GM18519 (cell line): ENCODE data around the gene CLDN20.
"Not testable (repeated sequence)": the region's sequence is repeated elsewhere in the genome, so short reads cannot be mapped to it uniquely, and the experiment has no call there.

Experiments used
- ATAC-seq: cut with Tn5 transposase; IDR thresholded peaks from one replicate; pipeline ENCODE4 v1.9.1; 2021; ENCODE audit warnings: mild to moderate bottlenecking, moderate library complexity; ENCODE audit not compliant: unreplicated experiment, low FRiP score

Gene CLDN20, protein sequence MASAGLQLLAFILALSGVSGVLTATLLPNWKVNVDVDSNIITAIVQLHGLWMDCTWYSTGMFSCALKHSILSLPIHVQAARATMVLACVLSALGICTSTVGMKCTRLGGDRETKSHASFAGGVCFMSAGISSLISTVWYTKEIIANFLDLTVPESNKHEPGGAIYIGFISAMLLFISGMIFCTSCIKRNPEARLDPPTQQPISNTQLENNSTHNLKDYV

DNA sequence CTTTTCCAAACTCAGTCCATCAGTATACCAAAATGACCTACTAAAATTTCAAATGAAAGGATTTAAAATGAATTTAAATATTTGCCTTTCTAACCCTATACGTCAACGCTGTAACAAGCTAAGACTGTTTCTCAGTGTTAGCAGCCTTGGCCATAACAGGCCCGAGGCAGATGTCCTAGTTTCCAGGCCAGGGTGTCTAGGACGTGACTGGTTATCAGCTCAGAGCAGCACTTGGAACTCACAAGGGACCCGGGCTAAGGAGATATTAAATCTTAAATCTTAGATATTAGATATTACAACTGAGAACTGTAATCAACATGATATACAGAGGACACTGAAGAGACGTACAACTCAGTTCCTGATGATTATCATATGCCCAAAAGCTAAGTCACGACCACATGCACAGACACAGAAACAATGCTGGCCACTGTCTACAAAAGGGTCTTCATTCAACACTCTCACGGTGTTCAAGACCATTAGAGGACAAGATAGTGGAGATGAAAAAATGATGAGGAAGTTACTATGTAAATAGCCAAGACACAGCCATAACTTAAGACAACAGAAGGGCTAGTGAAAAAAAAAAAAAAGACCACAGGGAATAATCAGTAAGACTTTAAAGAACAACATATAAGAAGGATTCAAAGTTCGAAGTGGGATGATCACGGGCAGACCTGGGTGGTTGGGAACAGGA is at the start of gene CLDN20:
TSS of gene CLDN20 (plus strand) at position 641 of the 691 bp plus-strand sequence. CDS start 11,707 bp downstream, outside the sequence.
- no peak for ATAC-seq

DNA sequence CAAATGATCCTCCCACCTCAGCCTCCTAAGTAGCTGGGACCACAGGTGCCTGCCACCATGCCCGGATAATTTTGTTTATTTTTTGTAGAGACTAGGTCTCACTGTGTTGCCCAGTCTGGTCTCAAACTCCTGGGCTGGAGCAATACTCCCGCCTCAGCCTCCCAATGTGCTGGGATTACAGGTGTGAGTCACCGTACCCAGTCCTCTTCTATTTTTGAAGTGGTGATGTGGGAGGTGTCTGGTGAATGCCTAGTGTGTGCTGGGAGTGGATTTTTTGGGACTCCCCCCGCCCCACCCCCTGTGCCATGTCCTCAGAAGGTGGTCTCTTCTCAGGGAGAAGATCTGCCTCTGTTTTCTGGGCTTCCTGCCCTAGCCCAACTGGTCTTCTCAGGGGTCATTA is 47.9 kb upstream of the CLDN20 start:
- no peak for ATAC-seq

DNA sequence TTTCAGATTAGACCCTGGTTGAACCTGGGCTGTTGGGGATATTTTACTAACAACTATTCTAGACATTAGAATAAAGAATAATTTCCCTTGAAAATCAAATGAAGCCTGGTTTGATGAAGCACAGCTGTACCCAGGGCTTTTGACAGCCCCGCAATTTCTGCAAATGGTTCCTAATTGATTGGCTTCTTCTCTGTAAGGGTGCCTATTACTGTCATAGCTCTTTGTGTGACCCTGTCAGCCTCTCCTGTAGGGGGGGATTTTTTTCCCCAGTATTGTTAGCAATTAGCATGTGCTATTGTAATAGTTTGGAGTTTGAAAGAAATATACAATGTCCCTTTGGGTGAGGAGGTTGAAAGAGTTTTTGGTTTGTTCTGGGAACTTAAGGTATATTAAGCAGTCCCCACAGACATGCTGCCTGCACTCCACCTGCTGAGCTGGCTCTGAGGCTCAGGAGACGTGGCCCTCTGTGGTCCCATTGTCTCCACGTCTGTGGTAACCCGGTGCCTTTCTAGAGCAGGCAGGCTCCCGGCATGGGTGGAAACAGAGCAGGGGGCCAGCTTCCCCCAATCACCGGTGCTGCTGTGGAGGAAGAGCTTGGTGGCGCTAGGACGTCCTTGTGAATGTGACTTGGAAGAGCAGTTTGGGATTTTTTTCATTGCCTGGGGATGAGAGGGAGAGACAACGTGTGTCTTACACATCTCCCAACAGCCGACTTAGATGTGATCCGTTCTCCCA is 47.3 kb upstream of the CLDN20 start:
- ATAC-seq: no peak

DNA sequence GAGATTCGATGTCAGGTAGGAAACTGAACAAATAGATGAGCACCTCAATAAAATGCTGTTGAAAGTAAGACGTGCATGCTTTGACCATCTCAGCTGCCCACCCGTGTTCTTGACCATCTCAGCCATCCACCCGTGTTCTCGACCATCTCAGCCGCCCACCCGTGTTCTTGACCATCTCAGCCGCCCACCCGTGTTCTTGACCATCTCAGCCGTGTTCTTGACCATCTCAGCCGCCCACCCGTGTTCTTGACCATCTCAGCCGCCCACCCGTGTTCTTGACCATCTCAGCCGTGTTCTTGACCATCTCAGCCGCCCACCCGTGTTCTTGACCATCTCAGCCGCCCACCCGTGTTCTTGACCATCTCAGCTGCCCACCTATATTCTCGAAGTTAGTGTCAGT is 45.1 kb upstream of the CLDN20 start:
- not testable (repeated sequence) for ATAC-seq

DNA sequence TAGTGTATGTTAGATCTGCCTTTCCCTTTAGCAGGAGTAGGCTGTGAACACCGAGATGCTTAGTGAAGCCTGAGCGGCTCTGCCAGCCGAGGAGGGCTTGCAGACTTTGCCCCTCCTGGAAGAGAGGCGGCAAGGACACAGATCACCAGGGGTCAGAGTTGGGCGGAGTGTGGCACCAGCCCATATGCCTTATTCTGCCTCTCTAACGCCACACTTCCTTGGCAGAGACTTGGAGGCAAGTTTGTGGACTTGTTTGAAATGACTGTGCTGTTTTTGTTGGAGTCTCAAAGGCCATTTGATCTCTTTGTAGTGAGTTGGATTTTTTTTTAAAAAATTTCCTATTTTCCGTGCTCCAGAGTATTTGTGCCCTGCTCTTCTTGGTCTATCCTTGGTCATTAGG is 44.5 kb upstream of the CLDN20 start:
- ATAC-seq: no peak

DNA sequence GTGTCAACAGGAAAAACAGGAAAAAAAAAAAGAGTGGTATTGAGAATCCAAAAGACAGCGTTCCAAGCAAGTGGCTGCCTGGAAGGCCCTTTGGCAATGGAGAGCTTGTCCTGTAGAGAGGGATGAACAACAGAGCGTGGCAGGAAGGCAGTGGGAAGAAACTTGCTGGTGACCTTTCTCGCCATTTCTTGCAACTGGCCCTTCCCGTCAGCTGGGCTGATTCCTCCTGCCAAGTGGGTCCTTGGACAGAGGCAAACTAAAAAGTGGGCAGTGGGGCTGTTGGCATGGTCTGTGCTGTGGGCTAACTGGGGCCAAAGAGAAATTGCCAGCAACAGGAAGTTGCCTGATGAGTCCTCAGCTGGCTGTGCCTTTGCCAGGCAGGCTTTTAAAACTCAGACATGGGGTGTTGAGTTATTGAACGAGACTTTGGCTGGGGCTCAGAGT is 43.9 kb upstream of the CLDN20 start:
- ATAC-seq: no peak

DNA sequence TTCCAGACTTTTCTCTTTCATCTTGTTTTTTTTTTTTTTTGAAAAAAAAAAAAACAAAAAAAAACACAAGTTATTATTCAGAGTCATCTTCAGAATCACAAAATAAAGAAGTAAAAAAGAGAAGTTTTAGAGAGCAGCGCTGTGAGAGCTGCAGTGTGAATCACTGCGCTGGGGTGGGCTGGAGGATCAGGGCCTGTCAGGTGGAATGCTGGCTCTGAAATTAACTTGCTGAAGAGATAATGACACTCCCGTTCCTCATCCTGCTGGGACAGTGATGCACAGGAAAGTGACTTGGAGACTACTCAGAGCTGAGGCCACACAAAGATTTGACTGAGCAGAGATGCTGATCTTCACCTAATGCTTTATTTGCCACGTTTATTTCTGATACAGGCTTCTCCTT is 42.7 kb upstream of the CLDN20 start:
- ATAC-seq: no peak

DNA sequence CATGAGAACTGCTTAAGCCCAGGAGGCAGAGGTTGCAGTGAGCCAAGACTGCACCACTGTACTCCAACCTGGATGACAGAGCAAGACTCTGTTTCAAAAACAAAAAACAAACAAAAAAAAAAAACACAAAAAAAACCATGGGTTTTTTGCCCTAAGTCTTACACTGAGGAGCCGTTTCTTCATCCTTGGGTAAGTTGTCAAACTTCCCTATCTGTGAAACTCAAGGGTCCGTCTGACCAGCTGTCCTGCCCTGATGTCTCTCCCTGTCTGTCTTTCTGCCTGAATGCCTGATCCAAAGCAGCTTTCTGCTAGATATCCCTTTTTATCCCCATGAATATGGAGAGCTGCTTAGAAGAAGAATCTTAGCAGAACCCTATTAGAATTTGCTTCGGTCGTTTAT is 41.3 kb upstream of the CLDN20 start:
- ATAC-seq: no peak

DNA sequence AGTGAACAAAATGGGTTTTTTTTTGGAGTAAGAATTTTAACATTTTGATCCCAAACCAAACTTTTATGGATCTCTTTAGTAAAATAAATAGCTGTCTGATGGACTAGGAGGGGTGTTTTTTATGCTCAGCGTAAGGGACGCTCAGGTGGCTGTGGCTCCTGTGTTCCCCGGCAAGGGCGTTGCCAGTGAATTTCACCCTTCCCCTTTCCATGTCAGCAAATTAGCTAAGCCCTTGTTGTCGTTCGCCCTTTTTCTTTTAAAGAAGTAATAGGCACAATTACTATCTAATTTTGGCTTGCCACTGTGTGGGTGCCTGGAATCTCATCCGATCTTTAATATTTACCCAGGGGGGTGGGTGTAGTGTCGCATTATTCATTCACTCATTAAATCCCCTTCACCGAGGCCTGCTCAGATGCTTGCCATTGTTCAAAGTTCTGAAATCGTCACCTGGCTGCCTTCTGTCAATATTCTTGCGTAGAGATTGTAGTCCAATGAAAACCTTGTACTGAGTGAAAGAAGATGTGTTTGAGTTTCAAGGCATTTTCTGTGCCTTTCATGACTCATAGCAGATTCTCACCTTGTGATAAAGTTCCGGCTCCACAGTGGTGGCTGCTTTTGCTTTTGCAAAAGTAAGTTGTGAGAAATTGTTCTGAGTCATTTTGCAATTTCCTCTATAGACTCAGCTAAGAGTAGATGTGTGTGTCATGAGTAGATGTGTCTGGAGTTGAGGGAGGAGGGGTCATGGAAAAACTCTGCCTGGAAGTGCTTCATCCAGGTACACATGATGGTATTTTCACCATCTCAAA is 40.0 kb upstream of the CLDN20 start:
- peak; percentile 97 for ATAC-seq

DNA sequence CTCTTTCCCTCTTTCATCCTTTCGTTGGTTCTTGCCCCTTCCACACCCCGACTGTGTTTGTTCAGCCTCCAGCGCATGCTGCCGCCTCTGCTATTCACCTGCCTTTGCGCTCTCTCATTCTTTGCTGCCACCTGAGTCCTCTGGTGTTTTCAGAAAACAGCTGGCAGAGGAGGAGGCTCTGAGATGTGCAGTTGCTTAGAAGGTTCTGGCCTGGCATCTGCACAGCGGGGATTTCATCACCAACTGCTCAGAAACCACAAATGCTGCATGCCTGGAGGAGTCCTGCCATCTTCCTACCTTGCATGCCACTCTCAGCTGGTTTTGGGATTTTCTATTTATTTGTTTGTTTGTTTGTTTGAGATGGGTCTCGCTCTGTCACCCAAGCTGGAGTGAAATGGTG is 39.2 kb upstream of the CLDN20 start:
- no peak for ATAC-seq

DNA sequence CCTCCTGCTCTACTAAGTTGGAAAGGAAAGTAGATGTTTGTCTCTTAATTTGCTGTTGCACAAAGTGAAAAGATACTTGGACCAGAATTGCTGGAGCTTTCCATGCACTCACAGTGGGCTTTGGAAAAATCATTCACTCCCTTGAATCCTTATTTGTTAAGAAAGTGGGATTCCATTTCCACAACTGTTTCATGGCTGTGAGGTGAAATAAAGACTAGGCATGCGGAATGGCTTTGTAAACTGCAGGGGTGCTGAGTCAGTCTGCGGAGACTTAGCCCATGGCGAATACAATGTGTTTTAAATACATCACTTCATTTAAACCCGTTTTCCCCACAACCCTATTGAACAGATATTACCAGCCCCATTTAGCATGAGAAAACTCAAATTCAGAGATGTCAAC is 36.8 kb upstream of the CLDN20 start:
- no peak for ATAC-seq

DNA sequence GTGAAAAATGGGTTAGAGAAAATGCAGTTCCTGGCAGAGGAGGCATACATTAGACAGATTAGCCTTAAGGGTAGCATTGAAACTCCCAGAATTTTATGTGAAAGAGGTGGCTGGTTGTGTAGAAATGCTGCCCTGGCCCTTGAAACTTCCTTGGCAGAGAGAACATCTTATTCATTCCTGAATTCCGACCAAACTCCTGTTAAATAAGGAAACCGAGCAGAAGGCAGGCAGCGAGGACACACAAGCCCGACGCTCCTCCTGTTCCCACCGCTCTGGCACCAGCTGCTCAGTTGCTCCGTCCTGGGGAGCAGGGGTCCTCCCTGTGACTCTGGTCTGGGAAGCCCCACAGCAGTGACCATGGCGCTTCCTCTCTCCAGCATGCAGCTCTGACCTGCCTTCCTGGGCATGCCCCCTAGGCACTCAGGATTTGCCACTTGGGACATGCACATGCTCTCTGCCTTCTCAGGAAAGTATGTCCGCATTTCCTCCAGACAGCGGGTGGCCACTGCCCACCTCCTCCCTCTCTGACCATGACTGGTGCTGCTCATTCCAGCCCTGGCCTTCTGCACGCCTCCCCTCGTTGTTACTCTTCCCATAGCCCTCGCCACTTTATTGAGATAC is 35.2 kb upstream of the CLDN20 start:
- no peak for ATAC-seq

DNA sequence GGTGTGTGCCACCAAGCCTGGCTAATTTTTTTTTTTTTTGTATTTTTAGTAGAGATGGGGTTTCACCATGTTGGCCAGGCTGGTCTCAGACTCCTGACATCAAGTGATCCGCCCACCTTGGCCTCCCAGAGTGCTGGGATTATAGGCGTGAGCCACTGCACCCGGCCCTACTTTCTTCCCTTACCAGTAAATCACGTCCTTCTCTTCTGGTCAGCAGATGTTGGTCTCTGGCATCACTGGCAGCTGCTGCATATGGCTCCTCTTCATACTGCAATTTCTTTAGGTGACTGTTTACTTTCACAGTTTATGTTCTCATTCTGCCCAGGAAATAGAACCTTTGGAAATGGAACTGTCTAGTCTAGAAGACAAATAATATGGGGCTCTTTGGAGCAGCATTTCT is 32.8 kb upstream of the CLDN20 start:
- not testable (repeated sequence) for ATAC-seq

DNA sequence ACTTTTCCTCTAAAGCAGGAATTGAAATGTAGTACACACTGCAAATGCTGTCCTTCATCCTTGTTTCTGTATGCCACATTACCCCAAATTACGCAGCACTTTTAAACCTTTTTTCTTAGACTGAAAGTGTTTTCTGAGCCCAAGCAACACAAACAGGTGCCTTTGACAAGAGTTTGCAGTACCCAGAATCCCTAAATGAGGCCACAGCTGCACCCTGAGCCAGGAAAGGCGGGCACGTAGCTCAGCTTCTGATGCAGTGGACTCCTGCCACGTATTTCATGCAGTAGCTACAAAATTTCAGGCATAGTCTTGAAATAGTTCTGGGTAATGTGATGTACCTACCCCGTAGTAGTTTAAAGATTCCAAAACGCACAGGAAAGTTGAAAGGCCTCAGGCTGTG is 31.0 kb upstream of the CLDN20 start:
- ATAC-seq: no peak

DNA sequence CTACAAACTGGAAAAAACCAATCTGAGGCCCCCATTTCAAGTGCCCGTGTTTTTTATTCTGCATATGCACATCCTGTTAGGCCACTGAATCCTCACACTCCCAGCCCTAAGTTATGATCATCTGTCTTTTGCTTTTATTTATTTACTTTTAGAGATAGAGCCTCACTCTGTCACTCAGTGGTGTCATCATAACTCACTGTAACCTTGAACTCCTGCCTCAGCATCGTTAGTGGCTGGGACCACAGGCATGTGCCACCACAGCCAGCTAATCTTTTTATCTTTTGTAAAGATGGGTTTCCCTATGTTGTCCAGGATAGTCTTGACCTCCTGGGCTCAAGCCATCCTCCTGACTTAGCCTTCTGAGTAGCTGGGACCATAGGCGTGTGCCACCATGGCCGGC is 29.6 kb upstream of the CLDN20 start:
- no peak for ATAC-seq

DNA sequence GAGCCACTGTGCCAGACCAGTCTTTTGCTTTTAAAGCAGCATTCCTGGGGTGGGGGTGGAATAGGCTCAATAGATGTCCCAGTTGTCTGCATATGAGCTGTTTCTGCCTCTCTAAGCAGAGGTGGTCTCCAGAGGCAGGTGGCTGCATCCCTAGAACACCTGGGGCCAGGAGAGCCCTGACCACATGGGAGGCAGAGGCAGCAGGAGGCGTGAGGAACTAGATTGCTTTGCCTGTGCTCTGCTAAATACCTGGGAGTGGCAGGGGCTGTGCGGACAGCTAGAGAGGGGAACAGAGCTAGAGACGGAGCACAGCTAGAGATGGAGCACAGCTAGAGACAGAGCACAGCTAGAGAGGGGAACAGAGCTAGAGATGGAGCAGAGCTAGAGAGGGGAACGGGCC is 29.1 kb upstream of the CLDN20 start:
- ATAC-seq: no peak

DNA sequence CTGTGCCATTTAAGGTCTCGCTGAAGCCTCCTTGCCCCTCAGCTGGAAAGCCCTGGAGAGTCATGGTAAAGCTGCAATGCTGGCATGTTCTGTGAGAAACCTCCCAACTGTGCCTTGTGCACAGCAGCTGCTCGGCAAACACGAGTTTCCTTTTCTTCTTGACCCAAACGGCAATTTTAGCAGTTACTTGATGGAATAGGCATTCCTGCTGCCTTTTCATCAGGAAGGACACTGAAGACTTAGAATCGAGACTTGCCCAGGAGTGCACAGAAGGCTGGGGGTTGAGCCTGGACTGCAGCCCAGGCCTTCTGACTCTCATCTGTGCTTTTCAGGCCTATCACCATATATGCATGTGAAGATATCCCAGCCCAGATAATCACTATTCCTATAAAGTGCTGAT is 28.7 kb upstream of the CLDN20 start:
- ATAC-seq: no peak

DNA sequence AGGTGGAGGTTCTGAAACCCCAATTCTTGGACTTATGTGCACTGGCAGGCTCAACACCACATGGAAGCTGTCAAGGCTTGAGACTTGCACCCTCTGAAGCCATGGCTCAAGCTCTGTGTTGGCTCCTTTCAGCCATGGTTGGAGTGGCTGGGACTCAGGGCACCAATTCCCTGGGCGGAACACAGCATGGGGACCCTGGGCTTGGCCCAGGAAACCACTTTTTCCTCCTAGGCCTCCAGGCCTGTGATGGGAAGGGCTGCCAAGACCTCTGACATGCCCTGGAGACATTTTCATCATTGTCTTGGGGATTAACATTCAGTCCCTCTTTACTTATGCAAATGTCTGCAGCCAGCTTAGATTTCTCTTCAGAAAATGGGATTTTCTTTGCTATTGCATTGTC is 26.2 kb upstream of the CLDN20 start:
- ATAC-seq: no peak

DNA sequence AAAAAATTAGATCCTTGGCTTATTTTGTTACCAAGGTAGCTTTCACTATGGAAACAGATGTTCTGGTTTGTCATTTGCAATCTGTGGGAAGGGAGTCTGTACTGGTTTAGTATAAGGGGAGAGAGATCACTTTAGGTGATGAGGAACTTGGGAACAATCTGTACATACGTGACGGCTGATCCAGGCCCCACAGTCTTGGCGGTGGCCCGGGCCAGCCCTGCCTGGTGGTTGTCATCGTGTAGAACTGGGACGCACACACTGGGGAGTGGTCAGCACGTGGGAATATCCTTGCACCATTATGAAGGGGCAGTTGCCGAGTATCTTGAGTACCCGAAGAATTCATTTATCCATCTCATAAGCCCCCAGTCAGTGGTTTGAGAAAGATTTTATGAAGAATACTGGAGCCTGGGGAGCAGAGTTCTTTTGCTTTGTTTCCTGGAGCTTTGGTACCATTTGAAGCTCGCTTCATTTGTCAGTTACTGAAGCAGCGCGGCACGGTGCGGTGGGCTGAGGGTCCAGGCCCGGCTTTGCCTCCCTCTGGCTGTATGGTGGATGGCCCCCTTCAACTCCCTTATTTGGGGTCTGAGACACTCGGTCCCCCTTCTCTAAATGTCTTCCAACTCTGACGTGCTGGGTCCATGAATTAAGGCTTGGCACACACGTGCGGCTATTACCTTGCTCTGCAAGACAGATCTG is 22.8 kb upstream of the CLDN20 start:
- no peak for ATAC-seq

DNA sequence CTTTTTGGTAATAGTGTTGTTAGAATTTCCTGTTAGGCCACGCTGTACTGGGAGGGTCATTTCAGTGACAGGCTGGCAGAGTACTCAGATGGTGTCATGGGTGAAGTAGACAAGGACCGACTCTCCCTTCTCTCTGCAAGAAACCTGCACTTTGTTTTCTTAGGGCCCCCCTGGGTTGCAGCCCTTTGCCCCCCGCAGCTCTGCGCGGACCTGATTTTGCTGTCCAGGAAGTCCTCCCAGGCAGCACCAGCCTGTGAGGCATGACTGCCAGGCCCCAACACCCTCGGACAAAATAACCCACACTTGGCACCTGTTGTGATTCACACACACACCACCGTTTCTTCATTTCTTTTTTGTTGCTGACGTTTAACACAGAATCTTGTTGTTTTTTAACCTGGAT is 21.8 kb upstream of the CLDN20 start:
- ATAC-seq: no peak
